GM19468 (cell line): ENCODE results near the gene GULP1.

Experiments
- ATAC-seq: cut with Tn5 transposase; IDR thresholded peaks from one replicate; pipeline ENCODE4 v1.9.1; 2021; ENCODE audit warnings: mild to moderate bottlenecking, moderate library complexity, moderate number of reproducible peaks; ENCODE audit not compliant: unreplicated experiment; ENCODE audit errors: extremely low read depth

GULP1 gene

DNA sequence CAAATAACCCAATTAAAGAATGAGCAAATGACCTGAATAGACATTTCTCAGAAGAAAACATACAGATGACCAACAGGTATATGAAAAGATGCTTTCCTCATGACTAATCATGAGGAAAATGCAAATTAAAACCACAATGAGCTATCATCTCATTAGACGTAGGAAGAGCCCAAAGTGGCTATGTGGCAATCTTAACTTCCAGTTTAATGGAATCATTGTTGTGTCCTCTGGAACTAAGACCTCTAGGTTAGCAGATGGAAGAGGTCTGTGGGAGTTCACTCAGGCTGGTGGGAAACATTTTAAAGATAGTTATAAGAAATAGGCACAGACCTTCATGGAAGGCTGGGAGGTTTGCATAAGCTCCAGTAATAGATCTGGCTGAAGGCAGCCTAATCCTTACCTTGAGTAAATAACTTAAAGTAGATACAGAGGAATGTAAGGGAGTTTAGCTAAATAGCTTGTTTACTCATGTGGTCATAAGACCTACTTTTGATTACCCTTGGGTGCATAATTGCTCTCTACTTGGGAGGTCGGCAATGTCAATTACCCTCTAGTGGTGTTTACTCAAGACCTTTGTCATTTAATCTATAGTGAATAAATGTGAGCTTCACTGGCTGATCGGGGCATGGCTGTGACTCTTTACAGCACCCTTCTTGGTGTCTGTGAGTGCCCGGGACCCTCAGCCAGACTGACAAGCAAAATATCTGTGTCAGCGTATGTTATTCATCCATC lies 119.0 kb downstream of the GULP1 start:
- no peak for ATAC-seq

DNA sequence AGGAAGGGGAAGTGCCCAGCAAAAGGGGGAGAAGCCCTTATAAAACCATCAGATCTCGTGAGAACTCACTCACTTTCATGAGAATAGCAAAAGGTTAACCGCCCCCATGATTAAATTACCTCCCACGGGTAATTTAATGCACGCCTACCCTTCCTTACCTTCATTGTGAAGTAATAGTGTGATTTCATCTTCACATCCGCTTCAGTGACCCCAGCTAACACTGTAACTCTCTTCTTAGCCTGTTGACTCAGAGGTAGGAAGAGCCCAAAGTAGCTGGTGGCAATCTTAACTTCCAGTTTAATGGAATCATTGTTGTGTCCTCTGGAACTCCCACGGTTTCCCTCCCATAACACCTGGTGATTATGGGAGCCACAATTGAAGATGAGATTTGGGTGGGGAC lies 120.5 kb downstream of the GULP1 start:
- ATAC-seq, result no peak

DNA sequence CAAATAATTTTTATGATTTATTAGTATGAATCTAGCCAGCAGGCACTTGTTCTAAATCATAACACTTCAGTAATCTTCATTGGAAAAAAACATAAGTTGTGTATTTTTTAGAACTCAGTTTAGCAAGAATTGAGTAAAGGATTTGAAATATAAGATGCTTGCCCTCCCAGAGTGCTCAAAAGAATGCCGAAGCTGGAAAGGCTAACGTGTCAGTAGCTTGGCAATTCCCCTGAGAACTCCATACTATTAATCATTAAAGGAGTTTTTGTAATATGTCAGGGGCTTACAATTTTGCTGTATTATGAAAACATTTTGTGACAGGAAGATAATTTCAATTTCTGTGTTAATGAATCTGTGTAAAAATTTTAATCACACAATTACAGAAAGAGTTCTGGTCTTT lies 122.7 kb downstream of the GULP1 start:
- ATAC-seq, result no peak

DNA sequence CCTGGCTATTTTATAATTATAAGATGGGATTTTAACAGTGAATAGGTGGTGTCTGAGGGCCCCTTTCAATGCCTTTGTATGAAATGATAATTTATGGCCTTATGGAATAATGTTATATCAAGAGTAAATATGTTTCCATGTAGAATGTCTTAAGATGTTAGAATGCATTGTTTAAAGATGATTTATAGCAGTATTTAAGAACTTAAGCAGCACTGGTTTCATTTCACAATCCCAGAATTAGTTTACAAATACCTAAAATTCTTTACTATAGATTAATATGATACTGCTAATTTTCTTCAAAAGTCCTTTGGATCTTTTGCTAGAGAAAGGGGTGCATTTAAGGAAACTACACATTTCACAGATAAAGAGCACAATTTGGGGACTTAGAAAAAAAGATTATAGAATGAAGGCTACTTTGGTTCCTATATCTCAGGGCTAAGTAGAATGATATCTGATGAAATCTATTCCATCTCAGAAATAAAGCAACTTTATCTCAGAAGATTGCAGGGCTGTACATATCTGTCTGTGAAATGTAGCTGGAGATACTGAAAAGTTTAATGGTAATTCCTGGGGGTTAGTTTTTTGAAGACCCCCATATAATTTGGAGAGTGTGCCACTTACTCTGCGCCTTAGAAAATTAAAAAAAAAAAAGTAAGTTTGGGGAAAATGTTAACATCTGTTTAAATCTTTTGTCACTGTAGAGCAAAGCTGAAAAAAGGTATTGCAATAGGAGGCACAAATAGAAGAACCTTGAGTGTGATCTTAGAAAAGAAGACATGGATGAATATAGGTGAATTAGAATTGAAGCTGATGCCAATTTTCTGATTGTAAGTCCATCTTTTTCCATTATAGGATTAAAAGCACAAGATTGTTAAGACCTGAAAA lies 123.4 kb downstream of the GULP1 start:
- ATAC-seq, result no peak

DNA sequence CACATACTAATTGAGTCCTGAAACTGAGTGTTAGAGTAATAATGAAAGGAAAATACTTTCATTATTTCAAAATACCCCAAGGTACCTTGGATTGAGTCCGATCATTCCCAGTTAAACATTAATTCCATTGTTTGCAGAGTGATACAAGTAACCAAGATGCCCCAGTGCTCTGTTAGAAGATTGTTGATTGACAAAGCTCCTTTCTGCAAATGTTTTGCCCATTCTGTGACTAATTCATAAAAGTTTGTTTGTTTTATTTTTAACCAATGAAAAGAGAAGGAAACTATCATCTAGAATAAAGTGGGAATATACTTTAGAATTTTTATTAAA lies 124.0 kb downstream of the GULP1 start:
- no peak for ATAC-seq

DNA sequence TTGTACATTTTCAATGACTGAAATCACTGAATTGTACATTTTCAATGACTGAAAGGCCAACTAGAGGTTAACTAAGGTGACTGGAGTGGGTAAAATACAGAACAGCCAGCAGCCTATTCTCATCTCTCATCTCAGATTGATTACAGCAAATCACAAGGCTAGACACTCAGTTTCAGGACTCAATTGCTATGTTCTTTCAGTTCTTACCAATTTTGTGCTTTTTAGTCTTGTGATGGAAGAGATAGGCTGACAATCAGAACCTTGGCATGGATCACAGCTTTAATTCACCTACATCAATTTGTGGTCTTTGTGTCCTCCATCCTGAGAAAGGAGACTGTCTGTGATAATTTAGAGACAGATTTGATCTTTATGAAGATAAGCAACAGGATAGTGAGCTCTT lies 124.7 kb downstream of the GULP1 start:
- no peak for ATAC-seq

DNA sequence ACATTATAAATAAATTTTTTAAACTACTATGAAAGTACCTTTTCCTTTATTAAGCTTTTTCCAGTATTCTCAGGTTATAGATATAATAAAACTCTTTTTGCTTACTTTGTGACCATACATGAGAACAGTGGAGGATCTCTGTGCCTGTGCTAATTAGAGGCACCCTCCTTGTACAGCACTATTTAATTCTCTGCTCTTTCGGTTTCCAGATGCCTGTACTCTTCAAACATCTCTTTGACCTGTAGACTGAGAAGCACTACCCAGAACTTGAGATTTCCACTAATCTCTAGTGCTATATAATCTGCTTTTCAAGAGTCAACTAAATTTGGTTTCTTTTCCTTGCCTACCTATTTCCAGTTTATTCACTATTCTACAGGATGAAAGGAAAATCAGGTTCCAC lies 131.1 kb downstream of the GULP1 start:
- no peak for ATAC-seq

DNA sequence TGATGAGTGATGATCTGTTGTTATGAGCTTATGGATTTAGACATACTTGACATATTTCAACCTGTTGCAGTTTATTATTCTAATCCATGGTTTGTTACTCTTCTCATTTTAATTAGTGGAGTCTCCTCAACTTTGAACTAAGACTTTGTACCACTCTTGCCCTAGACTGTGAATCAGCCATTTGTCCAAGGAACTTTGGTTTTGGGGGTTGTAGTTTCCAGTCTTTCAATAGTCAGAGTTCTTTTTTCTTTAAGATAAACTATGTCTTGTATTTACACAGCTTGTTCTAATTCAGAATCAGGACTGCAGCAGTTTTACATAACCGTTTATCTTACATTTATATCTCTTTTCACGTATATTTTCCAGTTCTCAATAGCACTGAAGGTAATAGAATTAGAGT lies 133.6 kb downstream of the GULP1 start:
- ATAC-seq, result no peak

DNA sequence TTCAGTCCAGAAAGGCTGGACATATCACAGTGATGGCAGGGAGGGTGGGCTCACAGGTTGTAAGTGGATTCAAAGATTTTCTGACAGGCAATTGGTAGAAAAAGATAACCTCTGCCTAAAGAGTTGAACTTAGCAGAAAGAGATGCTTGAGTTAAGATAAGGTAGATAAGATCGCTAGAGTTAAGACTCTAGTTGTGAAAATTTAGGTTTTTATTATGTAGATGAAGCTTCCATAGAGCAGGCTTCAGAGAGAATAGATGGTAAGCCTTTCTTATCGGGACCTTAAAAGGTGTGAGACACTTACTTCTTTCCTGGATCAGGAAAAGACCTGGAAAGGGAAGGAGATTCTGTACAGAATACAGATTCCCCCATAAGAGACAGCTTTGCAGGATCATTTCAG lies 134.4 kb downstream of the GULP1 start:
- no peak for ATAC-seq

DNA sequence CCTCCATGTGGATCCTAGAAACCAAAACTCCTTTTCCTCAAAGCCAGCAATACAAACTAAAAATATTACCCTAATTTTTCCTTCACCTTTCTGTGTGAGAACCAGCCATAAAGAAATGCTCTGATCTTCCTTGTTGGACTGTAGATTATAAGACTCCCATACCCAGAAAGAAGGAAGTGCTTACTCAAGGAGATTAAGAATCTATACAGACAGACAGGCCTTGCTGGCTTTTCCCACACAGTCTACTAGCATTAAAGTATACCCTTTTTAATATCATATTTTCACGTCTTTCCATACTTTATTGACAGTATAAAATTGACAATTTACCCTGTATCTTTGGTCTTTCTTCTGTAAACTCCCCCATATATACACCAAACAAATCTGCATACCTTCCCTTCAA lies 139.0 kb downstream of the GULP1 start:
- no peak for ATAC-seq

DNA sequence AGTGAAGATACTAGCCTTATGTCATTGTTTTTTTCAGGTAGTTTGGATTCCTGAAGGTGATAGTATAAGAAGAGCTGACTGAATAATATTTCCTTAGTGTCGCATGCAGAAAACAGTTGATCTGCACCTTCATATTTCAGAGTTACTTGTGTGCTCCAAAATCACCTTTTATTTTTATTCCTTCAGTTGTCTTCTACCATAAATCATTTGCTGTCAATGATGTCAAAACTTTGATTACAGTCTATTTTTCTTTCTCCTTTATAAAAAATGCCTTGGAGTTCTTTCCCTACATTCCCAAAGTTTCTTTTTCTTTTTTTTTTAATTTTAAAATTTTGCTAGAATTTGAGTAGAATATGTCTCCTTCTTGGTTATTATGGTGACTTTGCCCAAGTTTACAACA lies 142.3 kb downstream of the GULP1 start:
- ATAC-seq, result no peak

DNA sequence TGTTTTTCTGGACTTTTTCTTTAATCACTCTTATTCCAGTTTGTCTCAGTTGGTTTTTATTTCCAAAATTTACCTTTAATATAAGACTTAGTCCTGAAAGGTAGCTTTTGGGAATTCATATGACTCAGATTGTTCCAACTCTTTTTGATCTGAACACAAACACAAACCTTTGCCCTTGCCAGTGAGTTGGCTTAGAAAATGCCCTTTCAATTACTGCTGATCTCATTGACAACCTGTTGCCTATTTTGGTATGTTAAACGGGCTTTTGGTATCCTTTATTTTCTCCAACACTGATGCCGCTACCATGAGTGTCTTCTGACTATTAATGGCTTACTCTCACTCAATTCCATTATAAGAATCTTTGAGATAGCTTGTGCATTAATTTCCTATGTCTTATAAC lies 143.4 kb downstream of the GULP1 start:
- ATAC-seq, result no peak

DNA sequence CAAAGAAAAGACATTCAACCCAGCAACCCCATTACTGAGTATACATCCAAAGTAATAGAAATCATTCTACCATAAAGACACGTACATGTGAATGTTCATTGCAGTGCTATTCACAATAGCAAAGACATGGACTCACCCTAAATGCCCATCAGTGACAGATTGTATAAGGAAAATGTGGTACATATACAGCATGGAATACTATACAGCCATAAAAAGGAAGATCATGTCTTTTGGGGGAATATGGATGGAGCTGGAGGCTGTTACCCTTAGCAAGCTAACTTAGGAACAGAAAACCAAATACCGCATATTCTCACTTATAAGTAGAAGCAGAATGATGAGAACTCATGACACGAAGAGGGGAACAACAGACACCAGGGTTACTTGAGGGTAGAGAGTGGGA lies 145.9 kb downstream of the GULP1 start:
- ATAC-seq, result no peak

DNA sequence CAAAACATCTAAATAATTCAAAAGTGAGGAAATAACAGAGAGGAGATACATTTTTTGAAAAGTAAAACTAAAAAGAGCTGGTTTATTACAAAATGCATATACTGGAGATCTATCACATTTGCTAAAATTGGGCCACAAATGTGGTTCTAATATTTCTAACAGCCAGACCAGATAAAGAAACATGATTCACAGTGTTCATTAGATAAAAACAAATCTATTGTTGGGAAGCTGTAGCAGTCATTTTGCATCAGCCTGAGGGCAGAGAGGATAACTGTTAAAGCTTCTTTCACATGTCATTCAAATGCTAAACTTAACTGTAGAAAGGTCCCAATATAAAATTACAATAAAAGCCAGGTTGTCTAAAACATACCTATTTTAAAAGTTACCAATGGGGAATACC lies 148.3 kb downstream of the GULP1 start:
- ATAC-seq, result no peak

DNA sequence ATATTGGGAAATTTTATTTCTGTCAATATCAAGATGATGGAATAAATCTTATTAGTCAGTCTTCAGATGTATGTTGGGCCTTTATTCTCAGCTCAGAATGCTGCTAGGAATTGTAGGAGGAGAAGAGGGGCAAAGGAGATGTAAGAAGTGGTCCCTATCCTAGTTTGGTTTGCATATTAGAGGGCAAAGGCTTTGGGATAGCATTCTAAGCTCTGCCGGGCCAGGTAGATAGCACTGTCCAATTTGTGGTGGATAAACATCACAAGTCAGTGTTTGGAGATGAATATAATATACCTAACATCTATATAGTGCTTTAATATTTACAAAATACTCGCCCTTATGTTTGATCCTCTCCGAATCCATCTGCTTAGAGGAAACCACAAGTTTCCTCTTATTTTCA lies 149.2 kb downstream of the GULP1 start:
- no peak for ATAC-seq

DNA sequence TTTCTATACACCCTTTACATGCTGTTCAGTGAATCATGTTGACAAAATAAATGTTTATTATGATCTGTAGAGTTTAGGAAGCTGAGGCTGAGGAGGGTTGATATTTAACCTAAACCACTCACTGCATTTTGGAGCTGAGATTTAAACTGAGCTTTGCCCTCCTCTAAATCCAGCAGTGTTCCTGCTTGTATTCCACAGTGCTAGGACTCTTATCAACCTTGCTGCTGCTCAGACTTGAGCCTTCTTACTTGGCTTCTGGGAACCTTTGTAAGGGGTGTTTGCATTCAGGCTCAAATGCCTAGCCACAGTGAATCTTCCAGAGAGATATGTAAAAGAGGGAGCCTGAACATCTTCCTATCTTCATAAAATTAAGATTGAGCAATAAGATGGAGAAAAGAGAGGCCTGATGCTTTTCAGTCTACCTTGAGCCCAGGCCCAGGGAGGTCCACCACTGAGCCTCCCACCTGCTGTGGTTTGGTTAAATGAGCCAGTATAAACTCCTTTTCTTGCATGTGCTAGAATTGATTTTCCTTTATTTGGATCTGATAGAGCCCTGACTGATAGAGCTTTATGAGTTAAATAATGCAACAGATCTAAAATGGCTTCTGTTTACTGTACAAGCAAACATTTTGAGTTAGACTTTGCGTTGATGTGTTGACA lies 149.7 kb downstream of the GULP1 start:
- ATAC-seq, result no peak

DNA sequence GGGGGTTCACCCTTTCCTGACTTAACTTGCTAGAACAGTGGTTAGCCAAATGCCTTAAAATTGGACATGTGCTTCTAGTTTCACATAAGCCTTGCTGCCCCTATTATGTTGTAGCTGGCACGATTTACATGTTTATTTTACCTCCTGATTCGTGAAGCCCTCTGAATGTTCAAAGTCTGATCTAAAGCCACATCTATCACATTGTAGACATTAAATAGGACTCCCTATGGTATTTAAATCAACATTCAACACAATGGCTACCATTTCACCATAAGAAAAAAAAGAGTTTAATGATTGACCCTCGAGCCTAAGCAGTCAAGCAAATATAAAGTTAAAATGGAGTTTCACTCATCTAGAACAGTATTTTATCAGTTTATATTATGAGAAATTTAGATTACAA lies 151.5 kb downstream of the GULP1 start:
- no peak for ATAC-seq

DNA sequence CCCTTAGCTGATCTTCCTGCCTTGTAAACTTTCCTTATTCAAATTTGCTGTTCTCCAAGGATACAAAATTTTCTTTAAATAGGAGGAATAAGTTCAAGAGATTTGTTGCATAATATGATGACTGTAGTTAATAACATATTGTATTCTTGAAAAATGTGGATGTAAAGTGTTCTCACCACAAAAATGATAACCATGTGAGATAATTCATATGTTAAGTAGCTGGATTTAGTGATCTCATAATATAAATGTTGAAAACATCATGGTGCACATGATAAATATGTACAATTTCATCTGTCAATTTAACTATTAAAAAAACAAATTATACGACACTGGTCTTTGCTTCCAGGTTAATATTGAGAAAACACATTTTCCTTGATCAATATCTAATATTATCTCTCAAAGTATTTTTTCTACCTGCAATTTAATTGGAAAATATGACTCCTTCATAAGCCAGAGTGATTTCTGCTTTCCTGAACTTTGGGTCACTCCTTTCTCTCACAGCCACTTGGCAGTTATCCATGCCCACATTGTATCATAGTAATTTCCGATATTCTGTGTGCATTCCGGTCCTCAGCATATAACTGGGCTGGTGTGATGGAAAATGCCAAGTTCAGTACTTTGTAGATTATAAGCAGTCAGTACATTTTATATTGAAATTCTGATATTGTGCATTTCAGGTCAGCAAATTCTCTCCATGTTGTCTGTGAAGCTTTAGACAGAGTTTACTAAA lies 152.6 kb downstream of the GULP1 start:
- ATAC-seq, result no peak

DNA sequence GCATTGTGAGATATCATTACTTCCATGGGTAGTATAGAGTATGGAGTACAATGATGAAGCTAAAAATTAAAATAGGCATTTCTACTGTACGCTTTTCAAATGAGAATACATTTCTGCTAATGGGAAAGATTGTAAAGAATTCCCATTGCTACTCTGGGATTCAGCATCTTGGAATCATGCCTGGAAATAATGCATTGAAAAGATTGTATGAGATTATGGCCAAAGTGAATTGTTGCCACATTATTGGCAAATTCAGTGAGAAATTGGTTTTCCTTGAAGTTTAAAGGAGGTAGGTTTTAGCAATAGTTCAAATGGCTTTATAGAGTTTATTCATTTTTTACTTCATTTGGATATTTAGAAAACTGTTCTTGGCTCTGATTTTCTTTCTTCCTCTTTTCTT lies 157.9 kb downstream of the GULP1 start:
- ATAC-seq, result no peak

DNA sequence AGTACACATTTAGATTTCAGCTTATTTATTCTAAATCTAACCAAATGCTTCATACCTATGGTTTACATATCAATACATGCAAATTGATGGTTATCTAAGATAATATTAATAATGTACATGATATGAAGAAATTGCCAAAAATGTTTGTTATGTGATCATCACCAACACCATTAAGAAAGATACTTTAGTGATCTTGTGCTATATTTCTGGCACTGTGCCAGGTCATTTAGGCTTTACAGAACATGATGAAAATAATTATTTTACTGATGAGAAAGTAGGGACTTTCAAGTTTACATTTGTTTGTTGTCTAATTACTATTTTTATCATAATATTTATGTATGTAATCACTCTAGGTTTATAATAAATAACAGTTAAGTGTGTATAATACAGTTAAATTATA lies 158.3 kb downstream of the GULP1 start:
- ATAC-seq, result no peak
